HTR-8/SVneo (cell line): ENCODE data around the gene P4HA2.

Experiments used
- DNase-seq: peaks from one replicate; pipeline ENCODE4 v3.0.0; 2011; ENCODE audit warnings: low spot score, mixed read lengths; ENCODE audit not compliant: insufficient read length
- FAIRE-seq: peaks from 2 replicates; lab custom pipeline; 2011; peaks lifted over from hg19 to GRCh38; lab: Jason Lieb, UNC

The P4HA2 gene

GRCh38 chr5:132265336-132266030, 37.8 kb upstream of the P4HA2 start:
- FAIRE-seq (peak; percentile 95), DNase-seq (peak; percentile 92)

GRCh38 chr5:132264546-132265335, 37.1 kb upstream of the P4HA2 start:
- FAIRE-seq (no peak), DNase-seq (no peak)

GRCh38 chr5:132263548-132264261, 36.1 kb upstream of the P4HA2 start:
- FAIRE-seq (peak; percentile 60), DNase-seq (peak; percentile 79)

- no peak for FAIRE-seq
- no peak for DNase-seq
Observed at GRCh38 chr5:132262882-132263547, 35.4 kb upstream of the P4HA2 start.

- no peak for DNase-seq
- peak; percentile 59 for FAIRE-seq
Observed at GRCh38 chr5:132261881-132262845, 34.5 kb upstream of the P4HA2 start.

GRCh38 chr5:132260714-132261551, 33.3 kb upstream of the P4HA2 start:
- FAIRE-seq = peak; percentile 87

GRCh38 chr5:132260051-132260450, 32.4 kb upstream of the P4HA2 start:
- FAIRE-seq (peak; percentile 87), DNase-seq (no peak)

More at GRCh38 chr5:132260714-132261551, 33.3 kb upstream of the P4HA2 start:
- peak; percentile 45 for DNase-seq

- DNase-seq = no peak
- FAIRE-seq = peak; percentile 82
Observed at GRCh38 chr5:132259069-132259851, 31.6 kb upstream of the P4HA2 start.

- FAIRE-seq (no peak), DNase-seq (no peak)
Observed at GRCh38 chr5:132258102-132259068, 30.7 kb upstream of the P4HA2 start.

GRCh38 chr5:132257131-132258101, 29.8 kb upstream of the P4HA2 start, which contains the start of gene PDLIM4:
PDLIM4 (plus strand) TSS chr5:132257696; CDS start chr5:132257735, 39 bp downstream.
- peak; percentile 62 for DNase-seq
- FAIRE-seq = no peak

GRCh38 chr5:132256783-132257130, 29.1 kb upstream of the P4HA2 start:
- FAIRE-seq (no peak), DNase-seq (no peak)

GRCh38 chr5:132256086-132256782, 28.6 kb upstream of the P4HA2 start:
- FAIRE-seq (no peak), DNase-seq (no peak)

GRCh38 chr5:132254321-132254977, 26.8 kb upstream of the P4HA2 start:
- DNase-seq = no peak
- no peak for FAIRE-seq
